Measurements from ENCODE around the gene TCN1.
"Not testable (repeated sequence)": the region's sequence is repeated elsewhere in the genome, so short reads cannot be mapped to it uniquely, and the experiment has no call there.

The TCN1 gene

GRCh38 chr11:59839615-59840014 lies 26.7 kb downstream of the TCN1 start:
- Histone ChIP-seq H3K4me1 (ENCODE audit: control insufficient read depth, insufficient read depth, low read length) (no peaks in the 10 kb centered on the region), H3K9me3 (ENCODE audit: control insufficient read depth in 2 of 2, low read length in 2 of 2) (no peaks in the 10 kb centered on the region), H3K27ac (ENCODE audit: low read length) (no peak overlapping the region), H3K9ac (ENCODE audit: low read length in 2 of 2) (no peak overlapping the region), H3K4me3 (ENCODE audit: low read length in 2 of 2) (no peak overlapping the region), H3K36me3 (ENCODE audit: control insufficient read depth in 2 of 2, insufficient read depth in 2 of 2, low read length in 2 of 2) (no peaks in the 10 kb centered on the region), H3K27me3 (ENCODE audit: control insufficient read depth in 1 of 2, insufficient read depth in 2 of 2, low read length in 2 of 2) (no peaks in the 10 kb centered on the region)

- H3K36me3 ChIP-seq (ENCODE audit: control insufficient read depth in 2 of 2, insufficient read depth in 2 of 2, low read length in 2 of 2) = no peaks in the 10 kb centered on the region
- no peak overlapping the region for H3K9ac ChIP-seq (ENCODE audit: low read length in 2 of 2)
- H3K27ac ChIP-seq (ENCODE audit: low read length) = no peak overlapping the region
- no peaks in the 10 kb centered on the region for H3K4me1 ChIP-seq (ENCODE audit: control insufficient read depth, insufficient read depth, low read length)
- H3K9me3 ChIP-seq (ENCODE audit: control insufficient read depth in 2 of 2, low read length in 2 of 2) = no peaks in the 10 kb centered on the region
- no peak overlapping the region for H3K4me3 ChIP-seq (ENCODE audit: low read length in 2 of 2)
- no peaks in the 10 kb centered on the region for H3K27me3 ChIP-seq (ENCODE audit: control insufficient read depth in 1 of 2, insufficient read depth in 2 of 2, low read length in 2 of 2)
Measured at GRCh38 chr11:59833602-59834001, 32.7 kb downstream of the TCN1 start.

- no peaks in the 10 kb centered on the region for H3K4me1 ChIP-seq (ENCODE audit: control insufficient read depth, insufficient read depth, low read length)
- H3K4me3 ChIP-seq (ENCODE audit: low read length in 2 of 2) = no peak overlapping the region
- no peak overlapping the region for H3K27ac ChIP-seq (ENCODE audit: low read length)
- H3K9ac ChIP-seq (ENCODE audit: low read length in 2 of 2) = no peak overlapping the region
- no peaks in the 10 kb centered on the region for H3K27me3 ChIP-seq (ENCODE audit: control insufficient read depth in 1 of 2, insufficient read depth in 2 of 2, low read length in 2 of 2)
- H3K9me3 ChIP-seq (ENCODE audit: control insufficient read depth in 2 of 2, low read length in 2 of 2) = no peaks in the 10 kb centered on the region
- no peaks in the 10 kb centered on the region for H3K36me3 ChIP-seq (ENCODE audit: control insufficient read depth in 2 of 2, insufficient read depth in 2 of 2, low read length in 2 of 2)
Measured at GRCh38 chr11:59829358-59829757, 36.9 kb downstream of the TCN1 start.

GRCh38 chr11:59822989-59823566 lies 43.2 kb downstream of the TCN1 start:
- H3K27me3 ChIP-seq (ENCODE audit: control insufficient read depth in 1 of 2, insufficient read depth in 2 of 2, low read length in 2 of 2) = no peaks in the 10 kb centered on the region
- no peak overlapping the region for H3K4me3 ChIP-seq (ENCODE audit: low read length in 2 of 2)
- no peak overlapping the region for H3K9ac ChIP-seq (ENCODE audit: low read length in 2 of 2)
- no peak overlapping the region for H3K27ac ChIP-seq (ENCODE audit: low read length)
- no peaks in the 10 kb centered on the region for H3K9me3 ChIP-seq (ENCODE audit: control insufficient read depth in 2 of 2, low read length in 2 of 2)
- H3K36me3 ChIP-seq (ENCODE audit: control insufficient read depth in 2 of 2, insufficient read depth in 2 of 2, low read length in 2 of 2) = no peaks in the 10 kb centered on the region
- H3K4me1 ChIP-seq (ENCODE audit: control insufficient read depth, insufficient read depth, low read length) = no peaks in the 10 kb centered on the region

GRCh38 chr11:59818572-59818971 lies 47.7 kb downstream of the TCN1 start:
- no peaks in the 10 kb centered on the region for H3K27me3 ChIP-seq (ENCODE audit: control insufficient read depth in 1 of 2, insufficient read depth in 2 of 2, low read length in 2 of 2)
- H3K9me3 ChIP-seq (ENCODE audit: control insufficient read depth in 2 of 2, low read length in 2 of 2) = no peaks in the 10 kb centered on the region
- H3K4me3 ChIP-seq (ENCODE audit: low read length in 2 of 2) = no peak overlapping the region
- no peak overlapping the region for H3K27ac ChIP-seq (ENCODE audit: low read length)
- H3K4me1 ChIP-seq (ENCODE audit: control insufficient read depth, insufficient read depth, low read length) = no peaks in the 10 kb centered on the region
- no peak overlapping the region for H3K9ac ChIP-seq (ENCODE audit: low read length in 2 of 2)
- no peaks in the 10 kb centered on the region for H3K36me3 ChIP-seq (ENCODE audit: control insufficient read depth in 2 of 2, insufficient read depth in 2 of 2, low read length in 2 of 2)

- not testable (repeated sequence) for H3K9me3 ChIP-seq (ENCODE audit: control insufficient read depth in 2 of 2, low read length in 2 of 2); H3K9ac ChIP-seq (ENCODE audit: low read length in 2 of 2)
Measured at GRCh38 chr11:59816434-59816833, 49.9 kb downstream of the TCN1 start.

GRCh38 chr11:59815754-59816153 lies 50.5 kb downstream of the TCN1 start:
- Histone ChIP-seq H3K9me3 (ENCODE audit: control insufficient read depth in 2 of 2, low read length in 2 of 2) (no peaks in the 10 kb centered on the region), H3K36me3 (ENCODE audit: control insufficient read depth in 2 of 2, insufficient read depth in 2 of 2, low read length in 2 of 2) (no peaks in the 10 kb centered on the region), H3K27ac (ENCODE audit: low read length) (no peak overlapping the region), H3K4me1 (ENCODE audit: control insufficient read depth, insufficient read depth, low read length) (no peaks in the 10 kb centered on the region), H3K4me3 (ENCODE audit: low read length in 2 of 2) (no peak overlapping the region), H3K27me3 (ENCODE audit: control insufficient read depth in 1 of 2, insufficient read depth in 2 of 2, low read length in 2 of 2) (no peaks in the 10 kb centered on the region), H3K9ac (ENCODE audit: low read length in 2 of 2) (no peak overlapping the region)

More at GRCh38 chr11:59816434-59816833, 49.9 kb downstream of the TCN1 start:
- not testable (repeated sequence) for H3K36me3 ChIP-seq (ENCODE audit: control insufficient read depth in 2 of 2, insufficient read depth in 2 of 2, low read length in 2 of 2); H3K27me3 ChIP-seq (ENCODE audit: control insufficient read depth in 1 of 2, insufficient read depth in 2 of 2, low read length in 2 of 2); H3K4me1 ChIP-seq (ENCODE audit: control insufficient read depth, insufficient read depth, low read length); H3K4me3 ChIP-seq (ENCODE audit: low read length in 2 of 2); H3K27ac ChIP-seq (ENCODE audit: low read length)

- peaks cover 4% of the 10 kb centered on the region for H3K4me1 ChIP-seq (ENCODE audit: control insufficient read depth, insufficient read depth, low read length)
- H3K9ac ChIP-seq (ENCODE audit: low read length in 2 of 2) = no peak overlapping the region
- H3K27me3 ChIP-seq (ENCODE audit: control insufficient read depth in 1 of 2, insufficient read depth in 2 of 2, low read length in 2 of 2) = no peaks in the 10 kb centered on the region
- H3K36me3 ChIP-seq (ENCODE audit: control insufficient read depth in 2 of 2, insufficient read depth in 2 of 2, low read length in 2 of 2) = no peaks in the 10 kb centered on the region
- H3K27ac ChIP-seq (ENCODE audit: low read length) = no peak overlapping the region
- no peaks in the 10 kb centered on the region for H3K9me3 ChIP-seq (ENCODE audit: control insufficient read depth in 2 of 2, low read length in 2 of 2)
- no peak overlapping the region for H3K4me3 ChIP-seq (ENCODE audit: low read length in 2 of 2)
Measured at GRCh38 chr11:59814021-59814420, 52.3 kb downstream of the TCN1 start.

GRCh38 chr11:59813364-59813763 lies 52.9 kb downstream of the TCN1 start:
- H3K36me3 ChIP-seq (ENCODE audit: control insufficient read depth in 2 of 2, insufficient read depth in 2 of 2, low read length in 2 of 2) = no peaks in the 10 kb centered on the region
- no peak overlapping the region for H3K4me3 ChIP-seq (ENCODE audit: low read length in 2 of 2)
- no peaks in the 10 kb centered on the region for H3K9me3 ChIP-seq (ENCODE audit: control insufficient read depth in 2 of 2, low read length in 2 of 2)
- no peaks in the 10 kb centered on the region for H3K27me3 ChIP-seq (ENCODE audit: control insufficient read depth in 1 of 2, insufficient read depth in 2 of 2, low read length in 2 of 2)
- H3K4me1 ChIP-seq (ENCODE audit: control insufficient read depth, insufficient read depth, low read length) = peaks cover 4% of the 10 kb centered on the region
- H3K27ac ChIP-seq (ENCODE audit: low read length) = no peak overlapping the region
- H3K9ac ChIP-seq (ENCODE audit: low read length in 2 of 2) = no peak overlapping the region

- Histone ChIP-seq H3K4me3 (ENCODE audit: low read length in 2 of 2) (no peak overlapping the region), H3K9ac (ENCODE audit: low read length in 2 of 2) (no peak overlapping the region), H3K9me3 (ENCODE audit: control insufficient read depth in 2 of 2, low read length in 2 of 2) (no peaks in the 10 kb centered on the region), H3K4me1 (ENCODE audit: control insufficient read depth, insufficient read depth, low read length) (peaks cover 4% of the 10 kb centered on the region), H3K36me3 (ENCODE audit: control insufficient read depth in 2 of 2, insufficient read depth in 2 of 2, low read length in 2 of 2) (peaks cover under 1 to 4% of the 10 kb centered on the region in 2 donors), H3K27me3 (ENCODE audit: control insufficient read depth in 1 of 2, insufficient read depth in 2 of 2, low read length in 2 of 2) (no peaks in the 10 kb centered on the region), H3K27ac (ENCODE audit: low read length) (no peak overlapping the region)
Measured at GRCh38 chr11:59812220-59812619, 54.1 kb downstream of the TCN1 start.

GRCh38 chr11:59810911-59811259 lies 55.4 kb downstream of the TCN1 start:
- Histone ChIP-seq H3K27ac (ENCODE audit: low read length) (peak overlapping the region; percentile 67), H3K36me3 (ENCODE audit: control insufficient read depth in 2 of 2, insufficient read depth in 2 of 2, low read length in 2 of 2) (peaks cover 12 to 14% of the 10 kb centered on the region in 2 donors), H3K9ac (ENCODE audit: low read length in 2 of 2) (peak overlapping the region; percentile 19 to 94), H3K27me3 (ENCODE audit: control insufficient read depth in 1 of 2, insufficient read depth in 2 of 2, low read length in 2 of 2) (no peaks in the 10 kb centered on the region), H3K4me1 (ENCODE audit: control insufficient read depth, insufficient read depth, low read length) (peaks cover 4% of the 10 kb centered on the region), H3K9me3 (ENCODE audit: control insufficient read depth in 2 of 2, low read length in 2 of 2) (no peaks in the 10 kb centered on the region), H3K4me3 (ENCODE audit: low read length in 2 of 2) (peak overlapping the region; percentile 98 to 99)

Data from stomach smooth muscle (tissue), 2 donors.